HEK293T (cell line): ENCODE results near the gene LZTR1.
"Not testable (repeated sequence)": the region's sequence is repeated elsewhere in the genome, so short reads cannot be mapped to it uniquely, and the experiment has no call there.

Source experiments
- CTCF ChIA-PET: fragments of 350-600 bp; formaldehyde crosslinking; extraction: SDS; loops from one replicate; lab custom pipeline; 2021; ENCODE audit warnings: antibody characterized with exemption, inconsistent platforms; lab: Yijun Ruan, JAX
- POLR2A ChIA-PET: fragments of 350-600 bp; formaldehyde crosslinking; extraction: SDS; loops from one replicate; lab custom pipeline; 2020; ENCODE audit warnings: antibody characterized with exemption, inconsistent platforms; lab: Yijun Ruan, JAX
- DNase-seq: peaks from one replicate; pipeline ENCODE4 v3.0.0; 2012; ENCODE audit warnings: mixed read lengths; ENCODE audit errors: extremely low spot score
- ARNT ChIP-seq: fragments of 450-650 bp; IDR thresholded peaks from 2 replicates; pipeline ENCODE4 v1.6.1; 2017; ENCODE audit warnings: mild to moderate bottlenecking
- BHLHE40 ChIP-seq: fragments of 450-650 bp; IDR thresholded peaks from 2 replicates; pipeline ENCODE4 v1.6.1; 2016; ENCODE audit warnings: mild to moderate bottlenecking, moderate library complexity, borderline replicate concordance
- CTBP1 ChIP-seq: fragments of 450-650 bp; IDR thresholded peaks from 2 replicates; pipeline ENCODE4 v1.6.1; 2016; ENCODE audit warnings: borderline replicate concordance
- ELF4 ChIP-seq: fragments of 450-650 bp; IDR thresholded peaks from 2 replicates; pipeline ENCODE4 v1.6.1; 2017; ENCODE audit warnings: antibody characterized with exemption
- FOXA1 ChIP-seq: fragments of 450-650 bp; IDR thresholded peaks from 2 replicates; pipeline ENCODE4 v1.6.1; 2016; ENCODE audit warnings: mild to moderate bottlenecking
- FOXK2 ChIP-seq: fragments of 450-650 bp; IDR thresholded peaks from 2 replicates; pipeline ENCODE4 v1.6.1; 2016; ENCODE audit warnings: mild to moderate bottlenecking
- FOXM1 ChIP-seq: fragments of 450-650 bp; IDR thresholded peaks from 2 replicates; pipeline ENCODE4 v1.6.1; 2017; ENCODE audit warnings: mild to moderate bottlenecking, borderline replicate concordance
- HDGF ChIP-seq: fragments of 450-650 bp; IDR thresholded peaks from 2 replicates; pipeline ENCODE4 v1.6.1; 2017; ENCODE audit warnings: antibody characterized with exemption, borderline replicate concordance
- L3MBTL2 ChIP-seq: fragments of 450-650 bp; conservative IDR thresholded peaks from 2 replicates; pipeline ENCODE4 v1.6.1; 2016; ENCODE audit warnings: mild to moderate bottlenecking
- LEF1 ChIP-seq: fragments of 450-650 bp; IDR thresholded peaks from 2 replicates; pipeline ENCODE4 v1.6.1; 2017; ENCODE audit warnings: mild to moderate bottlenecking, borderline replicate concordance
- NFRKB ChIP-seq: fragments of 450-650 bp; IDR thresholded peaks from 2 replicates; pipeline ENCODE4 v1.6.1; 2016; ENCODE audit warnings: mild to moderate bottlenecking, moderate library complexity
- SP1 ChIP-seq: fragments of 450-650 bp; IDR thresholded peaks from 2 replicates; pipeline ENCODE4 v1.6.1; 2017
- SUZ12 ChIP-seq: fragments of 450-650 bp; IDR thresholded peaks from 2 replicates; pipeline ENCODE4 v1.6.1; 2016; ENCODE audit warnings: mild to moderate bottlenecking
- TARDBP ChIP-seq: fragments of 450-650 bp; IDR thresholded peaks from 2 replicates; pipeline ENCODE4 v1.6.1; 2016
- ZNF384 ChIP-seq: fragments of 450-650 bp; IDR thresholded peaks from 2 replicates; pipeline ENCODE4 v1.6.1; 2016
- TF ChIP-seq, protein P1 (sequence below): fragments of 450-650 bp; IDR thresholded peaks from 2 replicates; pipeline ENCODE4 v1.6.1; 2016

LZTR1 gene

DNA sequence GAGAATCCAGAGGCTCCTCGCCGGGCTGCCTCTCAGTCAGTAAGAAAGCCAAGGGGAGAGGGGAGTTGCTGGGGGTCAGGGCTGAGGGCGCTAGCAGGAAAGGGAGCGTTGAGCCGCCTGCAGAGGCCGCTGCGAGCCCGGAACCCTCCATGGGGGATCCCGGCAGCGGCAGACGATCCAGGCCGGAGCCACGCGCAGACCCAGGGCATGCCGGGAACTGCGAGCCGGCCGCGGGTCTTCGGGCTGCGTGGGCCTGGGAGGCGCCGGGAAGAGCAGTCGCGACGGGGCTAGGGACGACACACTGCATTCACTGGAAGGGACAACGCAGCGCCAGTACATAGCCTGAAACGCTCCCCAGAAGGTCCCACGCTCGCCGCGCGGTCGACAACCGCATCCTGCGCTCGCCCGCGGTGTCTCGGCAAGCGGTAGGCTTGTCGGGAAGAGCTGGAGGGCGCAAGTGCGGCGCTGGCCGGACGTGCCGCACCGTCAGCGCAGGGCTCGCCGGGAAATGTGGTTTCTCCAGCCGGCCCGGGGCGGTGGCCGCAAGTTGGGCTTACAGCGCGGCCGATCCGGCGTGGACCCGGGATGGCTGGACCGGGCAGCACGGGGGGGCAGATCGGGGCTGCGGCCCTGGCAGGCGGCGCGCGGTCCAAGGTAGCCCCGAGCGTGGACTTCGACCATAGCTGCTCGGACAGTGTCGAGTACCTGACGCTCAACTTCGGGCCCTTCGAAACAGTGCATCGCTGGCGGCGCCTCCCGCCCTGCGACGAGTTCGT lies at the start of gene LZTR1:
Gene LZTR1 (plus strand): TSS at position 511 of the 776 bp plus-strand sequence. CDS start 75 bp downstream, at position 586.
- CTCF ChIA-PET, result interaction anchor here (0.6 to 1.1 kb wide), 5 partner anchors 9 to 125 kb away, joined by 3 to 8 read pairs (median 4); no protein-coding TSS in a partner anchor
- TF ChIP-seq TARDBP (0 out of 2 replicates have a peak, but pooled peaks have one; percentile 20), SUZ12 (no peak), NFRKB (no peak), SP1 (no peak), FOXA1 (no peak), LEF1 (no peak; the same call in 1 of the 2 replicates), L3MBTL2 (peak; percentile 97), ELF4 (peak; percentile 81), FOXK2 (no peak), CTBP1 (0 out of 2 replicates have a peak, but pooled peaks have one; percentile 49)
- DNase-seq, result peak; percentile 91
- POLR2A ChIA-PET, result interaction anchor here (0.6 to 4.1 kb wide), 38 partner anchors 10 to 183 kb away, joined by 3 to 121 read pairs (median 6); partner anchors contain the start of genes AIFM3, CRKL, LRRC74B and P2RX6

DNA sequence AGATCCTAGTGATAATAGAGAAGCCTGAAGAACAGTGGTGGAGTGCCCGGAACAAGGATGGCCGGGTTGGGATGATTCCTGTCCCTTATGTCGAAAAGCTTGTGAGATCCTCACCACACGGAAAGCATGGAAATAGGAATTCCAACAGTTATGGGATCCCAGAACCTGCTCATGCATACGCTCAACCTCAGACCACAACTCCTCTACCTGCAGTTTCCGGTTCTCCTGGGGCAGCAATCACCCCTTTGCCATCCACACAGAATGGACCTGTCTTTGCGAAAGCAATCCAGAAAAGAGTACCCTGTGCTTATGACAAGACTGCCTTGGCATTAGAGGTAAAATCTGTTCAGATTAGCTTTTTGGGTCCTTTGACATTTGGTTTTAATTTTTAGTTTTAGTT lies 48.2 kb upstream of the LZTR1 start:
- POLR2A ChIA-PET, result no interaction called here
- no peak for TF ChIP-seq ZNF384
- TF ChIP-seq BHLHE40, result no peak
- TF ChIP-seq NFRKB, result no peak
- no peak for TF ChIP-seq TARDBP
- no peak for TF ChIP-seq L3MBTL2
- no peak for TF ChIP-seq ARNT
- no peak for TF ChIP-seq FOXM1
- TF ChIP-seq HDGF, result no peak
- TF ChIP-seq FOXK2, result no peak
- no peak for TF ChIP-seq FOXA1
- TF ChIP-seq ELF4, result no peak
- no peak for TF ChIP-seq SUZ12
- TF ChIP-seq LEF1, result no peak
- TF ChIP-seq CTBP1, result no peak
- TF ChIP-seq SP1, result no peak
- TF ChIP-seq, protein P1, sequence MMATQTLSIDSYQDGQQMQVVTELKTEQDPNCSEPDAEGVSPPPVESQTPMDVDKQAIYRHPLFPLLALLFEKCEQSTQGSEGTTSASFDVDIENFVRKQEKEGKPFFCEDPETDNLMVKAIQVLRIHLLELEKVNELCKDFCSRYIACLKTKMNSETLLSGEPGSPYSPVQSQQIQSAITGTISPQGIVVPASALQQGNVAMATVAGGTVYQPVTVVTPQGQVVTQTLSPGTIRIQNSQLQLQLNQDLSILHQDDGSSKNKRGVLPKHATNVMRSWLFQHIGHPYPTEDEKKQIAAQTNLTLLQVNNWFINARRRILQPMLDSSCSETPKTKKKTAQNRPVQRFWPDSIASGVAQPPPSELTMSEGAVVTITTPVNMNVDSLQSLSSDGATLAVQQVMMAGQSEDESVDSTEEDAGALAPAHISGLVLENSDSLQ, result no peak
- CTCF ChIA-PET, result no interaction called here
- no peak for DNase-seq

DNA sequence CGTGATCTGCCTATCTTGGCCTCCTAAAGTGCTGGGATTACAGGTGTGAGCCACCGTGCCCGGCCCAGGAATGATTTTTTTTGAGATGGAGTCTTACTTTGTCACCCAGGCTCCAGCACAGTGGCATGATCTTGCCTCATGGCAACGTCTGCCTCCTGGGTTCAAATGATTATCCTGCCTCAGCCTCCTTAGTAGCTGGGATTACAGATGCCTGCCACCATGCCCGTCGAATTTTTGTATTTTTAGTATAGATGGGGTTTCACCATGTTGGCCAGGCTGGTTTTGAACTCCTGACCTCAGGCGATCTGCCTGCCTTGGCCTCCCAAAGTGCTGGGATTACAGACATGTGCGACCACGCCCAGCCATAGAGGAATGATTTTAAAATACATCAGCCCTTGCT lies 47.0 kb upstream of the LZTR1 start:
- POLR2A ChIA-PET, CTCF ChIA-PET, DNase-seq: not testable (repeated sequence)

DNA sequence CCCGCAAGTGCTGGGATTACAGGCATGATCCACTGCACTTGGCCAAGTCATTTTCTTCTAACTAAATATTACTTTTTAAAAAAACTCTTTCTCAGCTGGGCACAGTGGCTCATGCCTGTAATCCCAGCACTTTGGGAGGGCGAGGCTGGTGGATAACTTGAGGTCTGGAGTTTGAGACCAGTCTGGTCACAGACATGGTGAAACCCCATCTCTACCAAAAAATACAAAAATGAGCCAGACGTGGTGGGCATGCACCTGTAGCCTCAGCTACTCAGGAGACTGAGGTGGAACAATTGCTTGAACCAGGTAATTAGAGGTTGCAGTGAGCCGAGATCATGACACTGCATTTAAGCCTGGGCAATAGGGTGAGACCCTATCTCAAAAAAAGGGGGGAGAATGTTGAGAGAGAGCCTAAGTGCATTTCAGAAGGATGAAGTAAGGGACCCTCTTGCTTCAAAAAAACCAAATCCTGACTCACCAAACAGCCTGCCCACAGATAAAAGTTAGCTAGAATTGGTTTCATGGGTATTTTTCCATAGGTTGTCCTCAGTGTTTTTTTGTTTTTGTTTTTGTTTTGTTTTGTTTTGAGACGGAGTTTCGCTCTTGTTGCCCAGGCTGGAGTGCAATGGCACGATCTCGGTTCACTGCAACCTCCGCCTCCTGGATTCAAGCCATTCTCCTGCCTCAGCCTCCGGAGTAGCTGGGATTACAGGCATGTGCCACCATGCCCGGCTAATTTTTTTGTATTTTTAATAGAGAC lies 46.1 kb upstream of the LZTR1 start:
- CTCF ChIA-PET, result interaction anchor here (1.6 kb wide), 1 partner anchor 16 kb away, joined by 6 read pairs; no protein-coding TSS in a partner anchor
- POLR2A ChIA-PET, result interaction anchor here (0.9 kb wide), 1 partner anchor 19 kb away, joined by 4 read pairs; the partner anchor contains the start of gene CRKL
- not testable (repeated sequence) for DNase-seq

DNA sequence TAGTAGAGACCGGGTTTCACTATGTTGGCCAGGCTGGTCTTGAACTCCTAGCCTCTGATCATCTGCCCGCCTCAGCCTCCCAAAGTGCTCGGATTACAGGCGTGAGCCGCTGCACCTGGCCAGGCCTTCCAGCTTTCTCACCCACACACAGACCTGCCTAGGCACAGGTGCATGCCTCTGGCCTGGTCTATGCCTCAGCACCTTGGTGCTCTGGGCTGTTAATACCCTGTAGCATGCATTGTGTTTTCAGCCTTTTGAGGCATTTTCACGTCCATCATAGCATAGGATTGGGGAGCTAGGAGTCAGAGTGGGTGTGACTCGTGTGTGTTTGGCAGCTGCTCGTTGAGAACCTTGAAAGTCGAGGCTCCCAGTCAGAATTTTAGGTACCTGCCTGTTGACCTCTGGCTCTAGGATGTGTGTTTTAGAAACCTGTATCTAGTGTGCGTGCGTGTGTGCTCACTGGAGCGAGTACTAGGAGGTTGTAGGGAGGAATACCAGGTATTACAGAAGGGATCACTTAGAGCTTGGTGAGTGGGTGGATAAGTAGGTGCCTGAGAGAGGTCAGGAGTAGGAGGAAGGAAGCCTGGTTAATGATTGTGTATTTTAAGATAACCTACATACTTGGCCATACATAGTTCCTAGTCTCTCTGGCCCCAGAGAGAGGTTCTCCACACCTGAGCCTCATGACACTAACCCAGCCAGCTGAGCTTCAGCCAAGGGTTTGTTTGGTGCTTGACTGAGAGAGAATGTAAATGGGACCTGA lies 44.9 kb upstream of the LZTR1 start:
- TF ChIP-seq BHLHE40 (no peak), L3MBTL2 (no peak), SP1 (no peak), LEF1 (no peak), ELF4 (no peak), ARNT (no peak), ZNF384 (no peak), SUZ12 (no peak), TARDBP (no peak), FOXM1 (no peak)
- TF ChIP-seq, protein P1, result no peak
- ChIA-PET POLR2A (interaction anchor here (0.9 to 2.2 kb wide), 5 partner anchors 11 to 166 kb away, joined by 3 to 12 read pairs (median 4); partner anchors contain the start of genes CRKL, LZTR1 and THAP7), CTCF (interaction anchor here (0.9 to 2.2 kb wide), 6 partner anchors 12 to 51 kb away, joined by 3 to 7 read pairs (median 3); partner anchors contain the start of gene CRKL)
- no peak for DNase-seq
